Ovary (tissue), 9 donors: ENCODE data around the gene ISG20. TPM values are rescaled to one million over a fixed set of nuclear protein-coding genes. Genes with fewer than 3 reads are reported as not detected.
A peak's percentile ranks its signal among the peaks of the same experiment; 100 is the strongest.

Experiments
- DNase-seq, 5 donors: peaks; one replicate each; pipeline ENCODE4 v3.0.0-alpha.2; 2019 to 2020
- H3K27ac ChIP-seq, 2 donors: fragments of 200-600 bp; one replicate each; pipeline versions ENCODE4 v1.5.1 to v1.8.0; 2019 to 2022
- H3K27me3 ChIP-seq: fragments of 200-600 bp; one replicate; pipeline ENCODE4 v1.8.0; 2022
- H3K36me3 ChIP-seq: fragments of 200-600 bp; sonication (generic); one replicate; pipeline ENCODE4 v1.5.1; 2019
- H3K4me1 ChIP-seq: one replicate; pipeline ENCODE4 v1.8.1; 2013; ENCODE audit warnings: mild to moderate bottlenecking, moderate library complexity; ENCODE audit not compliant: insufficient read depth
- H3K4me3 ChIP-seq: fragments of 200-600 bp; sonication (generic); one replicate; pipeline ENCODE4 v1.5.1; 2017
- H3K9me3 ChIP-seq, 2 donors: fragments of 200-600 bp in 1 of 2; sonication (generic) in 1 of 2; one replicate each; pipeline versions ENCODE4 v1.5.1 to v1.8.1; 2013 to 2019; ENCODE audit warnings: mild to moderate bottlenecking in 1 of 2, moderate library complexity in 1 of 2
- CTCF ChIP-seq, 3 donors: fragments of 450-650 bp in 2 of 3; fragments of 200-600 bp in 1 of 3; IDR thresholded peaks; one replicate each; pipeline versions ENCODE4 v1.5.1 to v1.8.0; 2016 to 2022; ENCODE audit warnings: antibody characterized with exemption in 3 of 3, mild to moderate bottlenecking in 1 of 3
- EP300 ChIP-seq: sonication (generic); formaldehyde crosslinking; IDR thresholded peaks from one replicate; pipeline ENCODE4 v1.6.1; 2017; ENCODE audit warnings: antibody characterized with exemption
- POLR2A ChIP-seq: fragments of 450-650 bp; IDR thresholded peaks from one replicate; pipeline ENCODE4 v1.6.1; 2017; ENCODE audit warnings: antibody characterized with exemption, mild to moderate bottlenecking, moderate library complexity
- WGBS, 3 donors: extraction: QIAGEN DNeasy Blood & Tissue Kit in 1 of 3; methylation state at CpG; one replicate each; pipeline versions ENCODE4 v1.1.5 to v1.1.7; 2013 to 2017; 5-methylcytosine and 5-hydroxymethylcytosine counted together
- intact Hi-C, 4 donors: fragments of 100-400 bp; cut with DNase I; formaldehyde crosslinking; loops; one replicate each; pipeline versions ENCODE4 v1.11.0 to v1.15.1; 2022 to 2023
- polyA plus RNA-seq, 2 donors: library from polyadenylated mRNA; stranded (reverse); fragments of 200-250 nt in 1 of 2; fragments of 350-450 nt in 1 of 2; fragmentation: Illumina TruSeq in 1 of 2; extraction: RNeasy Lipid Tissue Mini Kit (QIAGEN cat#74804) in 1 of 2; gene quantifications; one replicate each; pipeline ENCODE4 v1.2.3, GENCODE V29; 2013 to 2014
- total RNA-seq, 7 donors: library from RNA; depleted of rRNA in 2 of 7; stranded (reverse); fragments of >200 nt in 2 of 7; fragmentation: NEBNext Ultra II Directional in 3 of 7; extraction: Animal tissue kit (Norgen Biotek cat#: 25700) in 3 of 7; gene quantifications; one replicate each; pipeline versions ENCODE4 v1.1.0 to v1.2.4, GENCODE V29; 2016 to 2023
- donor health status: DM: no; HTN: no; CAD: no; lungs with moderate emphysema.
- donor health status: DM: no; HTN: no; CAD: no.
- donor health status: Bipolar disorder and iron deficiency.
- donor health status: DM: yes; HTN: yes; CAD: no.
- donor health status: DM: no; HTN: no; CAD: no.
- donor health status: DM: yes; HTN: yes; CAD: no.

Gene ISG20
- total and polyA plus RNA-seq, 9 donors = 0.88 to 58.6 (median 14.5) TPM

GRCh38 chr15:88617790-88618189 is 21.0 kb upstream of the ISG20 start:
- no peak overlapping the region for H3K4me3 ChIP-seq

GRCh38 chr15:88618686-88619085 is 20.1 kb upstream of the ISG20 start:
- H3K4me1 ChIP-seq = peaks cover 2% of the 10 kb centered on the region
- TF ChIP-seq CTCF (IDR thresholded peaks at IDR 0.05) (no peak), EP300 (no peak), POLR2A (no peak)
- H3K4me3 ChIP-seq = no peak overlapping the region
- no peaks in the 10 kb centered on the region for H3K36me3 ChIP-seq
- H3K9me3 ChIP-seq = no peaks in the 10 kb centered on the region
- no peak overlapping the region for H3K27ac ChIP-seq
- intact Hi-C loops = loop anchor here in 1 of 4 donors (10.0 kb wide), 1 partner anchor 134 kb away; no protein-coding TSS in a partner anchor
- no peak for DNase-seq
- H3K27me3 ChIP-seq = no peaks in the 10 kb centered on the region

More at GRCh38 chr15:88617790-88618189, 21.0 kb upstream of the ISG20 start:
- Histone ChIP-seq H3K27ac (no peak overlapping the region), H3K9me3 (no peaks in the 10 kb centered on the region), H3K27me3 (no peaks in the 10 kb centered on the region), H3K4me1 (peaks cover 2% of the 10 kb centered on the region), H3K36me3 (no peaks in the 10 kb centered on the region)
- 73 to 82% (median 77%) methylated on average over 1 of the region's 1 CpG for WGBS, 3 donors
- intact Hi-C loops = loop anchor here in 1 of 4 donors (10.0 kb wide), 1 partner anchor 133 kb away; no protein-coding TSS in a partner anchor
- TF ChIP-seq EP300 = no peak
- TF ChIP-seq POLR2A = no peak
- TF ChIP-seq CTCF (IDR thresholded peaks at IDR 0.05) = no peak
- no peak for DNase-seq

DNA sequence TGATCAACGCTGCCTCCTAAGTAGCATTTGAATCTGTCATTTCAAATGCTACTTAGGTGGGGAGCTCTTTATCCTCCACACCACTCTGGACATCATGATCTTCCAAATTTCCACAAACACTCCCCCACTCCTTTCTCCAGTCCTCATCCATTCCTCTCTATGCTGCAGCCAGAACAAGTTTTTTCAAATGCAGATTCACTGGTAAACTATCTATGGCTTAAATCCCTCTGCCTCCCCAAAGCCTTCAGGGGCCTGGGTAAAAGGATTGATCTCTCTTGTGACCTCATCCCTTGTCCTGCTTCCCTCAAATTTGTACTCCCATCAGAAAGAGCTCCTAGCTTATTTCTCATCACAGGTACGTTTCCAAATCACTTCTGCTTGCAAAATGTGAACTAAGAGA is 19.0 kb upstream of the ISG20 start:
- Histone ChIP-seq H3K9me3 (no peaks in the 10 kb centered on the region), H3K4me1 (peaks cover 2% of the 10 kb centered on the region), H3K4me3 (no peak overlapping the region), H3K36me3 (no peaks in the 10 kb centered on the region), H3K27ac (no peak overlapping the region), H3K27me3 (no peaks in the 10 kb centered on the region)
- intact Hi-C loops = loop anchor here in 3 of 4 donors (5.0 to 10.0 kb wide), 4 partner anchors 135 to 278 kb away; partner anchors contain the start of gene HAPLN3 (in 2 of the 3)
- DNase-seq = no peak
- WGBS, 3 donors = 81 to 87% (median 83%) methylated on average over 2 of the region's 2 CpGs
- no peak for TF ChIP-seq CTCF (IDR thresholded peaks at IDR 0.05)
- no peak for TF ChIP-seq EP300
- TF ChIP-seq POLR2A = no peak

DNA sequence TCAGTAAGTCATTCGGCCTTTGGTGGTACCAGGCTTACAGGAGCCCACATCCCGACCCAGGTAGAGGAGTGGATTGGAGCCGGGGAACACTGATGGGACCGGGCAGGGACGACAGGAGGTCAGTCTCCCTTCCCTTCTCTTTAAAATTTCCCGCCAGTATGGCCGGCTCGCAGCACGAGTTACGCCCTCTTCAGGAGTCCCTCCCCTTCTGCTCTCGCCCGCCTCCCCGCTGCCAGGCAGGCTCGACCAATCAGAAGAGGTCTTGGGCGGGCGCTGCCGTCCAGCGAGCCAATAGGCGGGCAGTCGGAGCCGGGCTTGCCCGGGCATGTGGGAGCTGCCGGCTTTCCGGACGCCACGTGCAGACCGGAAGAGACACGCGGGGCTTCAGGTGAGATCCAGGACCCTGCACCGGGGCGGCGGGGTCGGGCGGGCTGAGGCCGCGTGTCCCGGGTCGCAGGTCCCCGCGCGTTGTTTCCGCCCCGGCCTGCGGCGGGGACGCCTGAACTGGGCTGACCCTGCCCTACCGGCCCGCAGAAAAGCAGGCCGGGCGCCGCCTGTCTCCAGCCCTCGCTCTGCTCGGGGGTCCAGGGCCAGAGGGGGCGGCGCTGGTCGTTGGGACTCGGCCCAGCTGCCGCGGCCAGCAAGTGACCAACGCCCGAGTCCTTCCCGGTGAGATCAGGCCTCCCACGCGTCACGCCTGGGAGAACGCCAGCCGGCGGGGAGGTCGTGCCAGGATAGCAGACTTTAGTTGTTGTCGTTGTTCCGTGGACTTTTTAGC is 17.6 kb upstream of the ISG20 start, which contains the start of gene AEN:
AEN (plus strand) TSS at position 346 of the 778 bp plus-strand sequence. CDS start 4,870 bp downstream, outside the sequence.
- intact Hi-C loops = loop anchor here in 3 of 4 donors (5.0 to 10.0 kb wide), 3 partner anchors 214 to 276 kb away; partner anchors contain the start of gene HAPLN3 (in 2 of the 3)
- WGBS, 3 donors = 0 to 1% (median 1%) methylated on average over 59 to 71 of the region's 71 CpGs
- Histone ChIP-seq H3K27me3 (no peaks in the 10 kb centered on the region), H3K9me3 (no peaks in the 10 kb centered on the region), H3K36me3 (no peaks in the 10 kb centered on the region), H3K27ac (peak within 1 kb of the TSS; percentile 65 to 88), H3K4me1 (peaks cover 4% of the 10 kb centered on the region), H3K4me3 (peak within 1 kb of the TSS; percentile 96)
- TF ChIP-seq CTCF (IDR thresholded peaks at IDR 0.05) (peak in 2 of 3 donors; percentile 26 to 27), EP300 (no peak), POLR2A (peak; percentile 37)
- peak; percentile 95 to 96 (median 95) for DNase-seq
